A204.1 (cell line): ENCODE data around the gene PGAP6.
"Not testable (repeated sequence)": the region's sequence is repeated elsewhere in the genome, so short reads cannot be mapped to it uniquely, and the experiment has no call there.

Experiments
- FAIRE-seq: peaks from 2 replicates; lab custom pipeline; 2012; peaks lifted over from hg19 to GRCh38; lab: Jason Lieb, UNC

PGAP6 gene

DNA sequence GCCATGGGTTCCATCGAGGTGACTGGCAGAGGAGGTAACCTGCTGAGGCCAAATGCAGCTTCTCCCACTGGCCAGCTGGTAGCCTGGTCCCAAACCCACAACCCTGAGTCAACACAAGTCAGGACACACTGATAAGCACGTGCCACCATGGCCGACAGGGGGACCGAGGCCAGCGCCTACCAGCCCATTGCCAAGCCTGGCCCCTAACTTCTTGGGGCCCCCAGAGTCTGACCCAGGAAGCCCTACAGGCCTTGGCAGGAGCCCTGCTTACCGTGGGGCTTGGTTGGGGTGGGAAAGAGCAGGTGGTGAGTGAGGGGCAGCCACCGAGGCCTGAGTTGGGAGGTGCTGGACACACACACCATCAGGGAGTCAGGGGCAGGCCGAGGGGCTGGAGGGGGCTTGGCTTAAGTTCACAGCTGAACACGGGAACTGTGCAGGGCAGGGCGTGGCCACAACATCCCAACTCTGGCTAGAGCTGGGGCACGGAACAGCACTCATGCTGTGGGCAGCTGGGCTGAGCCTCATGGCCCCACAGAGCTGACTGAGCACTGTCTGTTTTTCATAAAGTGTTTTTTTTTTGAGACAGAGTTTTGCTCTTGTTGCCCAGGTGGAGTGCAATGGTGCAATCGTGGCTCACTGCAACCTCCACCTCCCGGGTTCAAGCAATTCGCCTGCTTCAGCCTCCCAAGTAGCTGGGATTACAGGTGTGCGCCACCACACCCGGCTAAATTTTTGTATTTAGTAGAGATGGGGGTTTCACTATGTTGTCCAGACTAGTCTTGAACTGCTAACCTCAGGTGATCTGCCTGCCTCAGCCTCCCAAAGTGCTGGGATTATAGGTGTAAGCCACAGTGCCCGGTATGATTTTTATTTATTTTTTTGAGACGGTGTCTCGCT is 16.9 kb downstream of the PGAP6 start:
- FAIRE-seq: no peak

DNA sequence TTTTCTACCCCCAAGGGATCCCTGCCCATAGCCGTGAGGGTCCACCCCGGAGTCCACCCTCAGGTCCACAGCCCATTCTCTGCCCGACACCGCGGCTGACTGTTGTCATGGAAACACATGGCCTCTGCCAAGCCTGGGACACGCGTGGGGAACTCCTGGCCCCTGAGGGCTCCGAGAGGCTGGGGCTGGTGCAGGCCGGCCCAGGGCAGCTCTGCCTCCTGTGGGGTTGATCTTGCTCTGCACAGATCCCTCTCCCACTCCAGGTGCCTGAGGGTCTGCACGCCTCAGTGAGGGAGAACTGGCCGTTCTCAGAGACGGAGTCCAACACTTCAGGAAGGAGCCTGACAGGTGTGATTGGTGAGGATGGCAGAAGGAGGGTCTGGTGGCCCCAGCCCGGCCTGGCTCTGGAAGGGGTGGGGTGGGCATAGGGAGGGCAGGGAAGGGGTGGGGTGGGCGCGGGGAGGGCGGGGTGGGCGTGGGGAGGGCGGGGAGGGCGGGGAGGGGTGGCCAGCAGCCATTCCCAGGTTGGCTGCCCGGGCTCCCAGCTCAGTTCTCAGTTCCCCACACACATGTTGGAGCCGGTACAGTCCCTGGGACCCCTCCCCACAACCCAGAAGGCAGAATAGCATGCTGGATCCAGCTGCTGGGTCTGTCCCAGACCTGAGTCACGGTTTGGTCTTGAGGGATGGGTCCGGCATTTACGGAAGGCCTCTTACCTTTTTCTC is 17.9 kb downstream of the PGAP6 start:
- FAIRE-seq: no peak

DNA sequence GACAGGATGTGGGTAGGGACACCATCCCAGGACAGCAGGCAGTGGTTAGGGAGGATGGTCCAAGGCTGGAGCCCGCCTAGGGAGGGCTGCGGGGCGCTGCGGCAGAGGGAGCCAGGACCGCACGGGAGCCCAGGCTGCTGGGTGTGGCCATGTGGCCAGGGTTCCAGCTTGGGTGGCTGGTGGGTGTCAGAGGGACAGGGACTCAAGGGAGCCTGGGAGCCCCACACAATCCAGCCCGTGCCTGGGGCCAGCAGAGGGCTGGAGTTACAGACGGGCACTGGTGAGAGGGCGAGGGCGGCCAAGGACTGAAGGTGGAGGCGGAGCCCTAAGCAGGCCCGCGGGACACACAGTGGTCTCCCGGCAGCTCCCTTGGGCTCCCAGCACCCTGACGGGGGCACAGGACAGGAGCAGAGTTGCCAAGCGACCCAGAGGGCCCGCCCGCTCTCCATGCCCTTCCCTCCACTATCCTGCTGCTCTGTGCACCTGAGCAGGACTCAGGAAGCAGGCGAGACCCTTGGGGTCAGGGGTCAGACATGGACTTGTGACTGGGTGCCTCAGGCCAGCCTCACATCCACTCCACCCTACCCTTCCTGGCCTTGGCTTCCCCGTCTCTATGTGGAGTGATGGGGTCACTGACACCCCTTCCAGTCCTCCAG is 18.5 kb downstream of the PGAP6 start:
- no peak for FAIRE-seq

DNA sequence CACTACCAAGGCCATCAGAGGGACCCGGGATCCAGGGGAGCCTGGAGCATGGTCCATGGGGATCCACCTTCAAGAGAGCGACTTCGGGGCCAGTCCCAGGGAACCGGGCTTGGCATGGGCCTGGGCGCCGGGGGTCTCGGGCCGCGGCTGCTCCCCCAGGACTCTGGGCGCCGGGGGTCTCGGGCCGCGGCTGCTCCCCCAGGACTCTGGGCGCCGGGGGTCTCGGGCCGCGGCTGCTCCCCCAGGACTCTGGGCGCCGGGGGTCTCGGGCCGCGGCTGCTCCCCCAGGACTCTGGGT is 19.1 kb downstream of the PGAP6 start:
- not testable (repeated sequence) for FAIRE-seq

GRCh38 chr16:361872-362701 is 19.7 kb downstream of the PGAP6 start:
- FAIRE-seq: no peak

DNA sequence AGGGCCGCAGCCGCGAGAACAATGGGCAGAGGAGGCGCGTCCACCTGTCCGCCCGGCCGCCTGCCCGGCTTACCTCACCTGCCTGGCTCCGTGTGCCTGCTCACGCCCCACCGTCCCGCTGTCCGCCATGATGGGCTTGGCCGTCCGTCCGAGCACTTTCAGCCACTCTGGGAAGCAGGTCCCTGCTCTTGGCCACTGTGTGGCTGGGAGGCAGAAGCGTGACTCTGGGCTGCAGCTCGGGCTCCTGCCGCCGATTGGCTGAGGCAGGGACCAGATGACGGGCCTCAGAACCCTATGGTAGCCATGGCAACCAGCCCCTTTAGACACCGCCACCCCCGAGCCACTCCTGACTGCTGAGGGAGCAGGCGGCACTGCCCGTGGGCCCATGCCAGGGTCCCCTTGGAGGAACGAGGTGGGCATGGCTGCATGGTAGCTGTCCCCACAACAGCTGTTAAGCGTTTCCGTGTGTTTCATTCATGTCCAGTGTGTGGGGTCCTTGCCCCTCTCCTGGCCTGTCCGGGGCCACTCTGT is 20.4 kb downstream of the PGAP6 start:
- FAIRE-seq: no peak

DNA sequence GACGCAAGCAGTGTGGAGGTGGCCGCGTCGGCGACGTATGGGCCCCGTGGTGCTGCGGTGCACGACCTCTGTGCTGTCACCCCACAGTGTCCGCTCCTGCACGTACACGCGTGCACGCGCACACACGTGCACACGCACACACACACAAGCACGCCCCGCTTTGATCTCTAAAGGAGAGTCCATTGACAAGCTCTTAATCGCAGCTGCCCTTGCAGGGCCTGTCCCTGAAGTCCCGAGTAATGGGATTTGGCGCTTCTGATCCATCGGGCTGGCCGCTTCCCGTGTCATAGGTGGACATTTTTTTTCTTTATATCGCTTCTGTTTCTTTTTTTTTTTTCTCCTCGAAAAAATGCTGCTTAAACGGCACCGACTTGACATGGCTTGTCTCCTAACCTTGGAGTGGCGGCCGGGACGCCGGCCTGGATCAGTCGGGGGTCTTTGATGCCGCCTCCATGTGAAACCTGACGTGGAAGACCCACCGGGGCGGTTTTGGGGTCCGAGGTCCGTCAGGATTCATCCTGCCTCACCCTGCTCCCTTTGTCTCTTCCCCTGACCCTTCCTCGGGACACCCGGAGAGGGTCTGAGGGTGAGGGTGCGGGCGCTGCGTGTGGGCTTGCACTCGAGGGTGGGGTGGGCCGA is 21.0 kb downstream of the PGAP6 start:
- FAIRE-seq: no peak

DNA sequence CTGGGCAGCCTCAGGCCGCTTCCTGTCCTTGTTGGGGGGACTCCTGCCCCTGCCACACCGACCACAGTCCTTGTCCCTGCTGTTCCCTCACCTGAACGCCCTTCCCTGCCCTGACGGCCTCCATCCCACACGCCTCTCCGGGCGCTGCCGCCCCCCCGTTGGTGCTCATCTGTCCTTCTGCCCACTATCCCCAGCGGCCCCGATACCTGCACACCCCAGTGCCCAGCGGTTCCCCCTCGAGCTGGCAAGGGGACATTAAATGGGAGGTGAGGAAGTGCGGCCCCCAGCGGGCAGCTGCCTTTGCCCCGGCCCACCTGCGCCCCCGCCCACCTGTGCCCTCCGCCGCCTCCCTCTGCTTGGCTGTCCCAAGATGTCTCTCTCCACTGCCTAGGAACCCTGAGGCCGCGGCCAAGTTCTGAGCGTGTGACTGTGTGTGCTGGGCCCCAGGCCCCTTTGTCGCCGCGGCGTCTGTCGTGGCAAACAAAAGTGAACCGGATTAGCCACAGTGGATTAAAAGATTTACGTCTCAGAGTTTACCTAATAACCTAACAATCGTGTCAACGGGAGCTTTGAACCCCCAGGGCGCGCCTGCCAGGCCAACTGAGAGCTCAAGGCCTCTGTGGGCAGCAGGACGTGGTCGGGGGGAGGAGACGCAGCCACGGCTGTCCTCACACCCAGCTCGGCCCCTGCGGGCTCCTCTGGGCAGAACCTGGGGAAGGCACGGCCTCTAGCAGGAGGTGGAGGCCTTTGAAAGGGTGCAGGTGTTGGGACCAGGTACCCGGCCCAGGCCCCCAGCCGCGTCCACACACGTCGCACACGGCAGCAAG is 21.7 kb downstream of the PGAP6 start:
- FAIRE-seq: no peak

GRCh38 chr16:359067-359763 is 22.6 kb downstream of the PGAP6 start:
- no peak for FAIRE-seq

GRCh38 chr16:356741-357140 is 25.0 kb downstream of the PGAP6 start:
- no peak for FAIRE-seq

DNA sequence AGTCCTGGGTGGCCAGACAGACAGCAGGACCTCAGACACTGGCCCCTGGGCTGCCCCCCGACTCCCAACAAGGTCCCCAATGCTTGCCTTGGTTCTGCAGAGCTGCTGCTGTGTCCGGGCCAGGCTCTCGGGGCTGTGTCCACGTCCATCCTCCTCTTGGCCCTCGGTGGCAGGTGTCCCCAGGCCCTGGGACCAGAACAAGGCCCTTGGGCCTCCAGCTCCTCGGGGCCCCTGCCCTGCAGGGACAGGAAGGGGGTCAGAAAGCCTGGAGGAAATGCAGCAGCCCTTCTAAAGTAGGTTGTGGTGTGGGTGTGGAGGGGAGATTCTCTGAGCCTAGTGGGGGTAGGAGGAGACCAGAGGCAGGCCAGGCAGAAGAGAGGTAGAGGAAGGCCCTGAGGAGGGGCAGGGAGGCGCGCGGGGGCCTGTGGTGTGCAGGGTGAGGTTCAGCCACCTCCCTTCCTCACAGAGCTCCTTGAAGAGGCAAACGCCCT is 26.8 kb downstream of the PGAP6 start:
- no peak for FAIRE-seq

DNA sequence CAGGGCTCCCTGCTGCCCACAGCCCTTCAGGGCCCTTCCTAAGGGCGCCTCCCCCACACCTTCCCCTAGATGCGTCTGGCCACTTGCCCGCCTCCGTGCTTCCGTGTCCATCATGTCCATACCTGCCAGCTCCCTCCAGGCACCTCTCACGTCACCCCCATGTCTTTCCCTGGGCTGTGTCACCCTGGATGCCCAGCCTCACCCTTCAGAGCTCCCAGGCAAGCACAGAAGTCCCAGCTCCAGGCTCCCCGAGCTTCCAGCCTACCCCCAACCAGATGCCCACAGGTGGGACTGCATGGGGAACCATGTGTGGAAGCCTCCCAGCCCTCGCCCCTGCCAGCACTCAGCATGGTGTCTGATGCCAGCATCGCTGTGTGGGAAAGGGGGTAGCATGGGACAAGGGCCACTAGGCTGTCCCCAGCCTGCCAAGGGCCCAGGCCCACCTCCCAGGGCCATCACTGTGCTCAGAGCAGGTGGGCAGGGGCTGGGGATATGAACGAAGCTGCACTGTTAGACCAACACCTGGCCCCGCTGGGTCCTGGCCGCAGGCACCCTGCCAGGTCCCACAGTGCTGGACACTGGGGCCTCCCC is 27.4 kb downstream of the PGAP6 start:
- no peak for FAIRE-seq

- no peak for FAIRE-seq
Measured at GRCh38 chr16:353404-354290, 28.1 kb downstream of the PGAP6 start.

GRCh38 chr16:352547-353403 is 29.0 kb downstream of the PGAP6 start, which contains the start of gene AXIN1:
TSS of gene AXIN1 (minus strand) at chr16:352723. CDS start at chr16:347025, 5,698 bp downstream.
- no peak for FAIRE-seq

GRCh38 chr16:351804-352520 is 29.8 kb downstream of the PGAP6 start:
- no peak for FAIRE-seq

- no peak for FAIRE-seq
Measured at GRCh38 chr16:350203-350602, 31.6 kb downstream of the PGAP6 start.

DNA sequence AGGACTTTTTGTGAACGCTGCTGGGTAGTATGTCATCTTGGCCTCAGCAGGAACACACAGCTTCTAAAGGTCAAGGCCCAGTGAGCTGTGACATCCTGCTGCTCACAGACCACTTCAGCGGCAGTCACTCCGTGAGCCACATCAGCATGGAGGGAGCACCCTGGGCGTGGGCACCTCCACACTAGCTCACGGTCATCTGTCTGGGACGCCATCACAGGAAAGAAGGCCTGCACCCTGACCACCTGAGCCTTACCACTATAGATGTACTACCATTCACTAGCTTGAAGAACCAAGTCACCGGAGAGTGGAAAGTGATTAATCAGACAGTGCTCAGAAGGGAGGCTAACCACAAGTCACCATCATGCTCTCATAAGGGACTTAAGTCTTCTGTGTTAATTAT is 32.6 kb downstream of the PGAP6 start:
- no peak for FAIRE-seq
